GM21528 (cell line): Measurements from ENCODE around the gene BUD23.
A peak's percentile ranks its signal among the peaks of the same experiment; 100 is the strongest.
"Not testable (repeated sequence)": the region's sequence is repeated elsewhere in the genome, so short reads cannot be mapped to it uniquely, and the experiment has no call there.

Source experiments
- ATAC-seq: cut with Tn5 transposase; IDR thresholded peaks from one replicate; pipeline ENCODE4 v1.9.1; 2021; ENCODE audit warnings: mild to moderate bottlenecking, moderate library complexity; ENCODE audit not compliant: unreplicated experiment, low FRiP score

BUD23 gene

DNA sequence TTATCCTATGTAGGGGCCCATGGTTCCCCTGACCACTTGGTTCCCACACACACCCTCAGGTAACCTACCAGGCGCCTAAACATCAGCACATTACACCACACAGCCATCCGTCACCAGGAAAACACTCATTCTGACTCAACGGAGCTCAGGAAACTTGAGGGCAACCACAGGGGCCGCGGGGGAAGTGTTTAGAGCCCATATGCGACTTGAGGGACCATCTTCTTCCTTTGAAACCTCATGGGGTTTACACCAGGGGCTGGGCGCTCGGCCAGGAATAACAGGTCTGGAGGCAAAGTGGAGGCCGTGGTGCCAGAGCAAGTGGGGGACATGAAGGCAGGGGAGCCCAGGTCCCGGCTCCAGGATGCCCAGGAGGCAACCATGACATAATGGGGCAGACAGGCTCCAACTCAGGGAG lies 34.6 kb downstream of the BUD23 start:
- ATAC-seq = no peak

DNA sequence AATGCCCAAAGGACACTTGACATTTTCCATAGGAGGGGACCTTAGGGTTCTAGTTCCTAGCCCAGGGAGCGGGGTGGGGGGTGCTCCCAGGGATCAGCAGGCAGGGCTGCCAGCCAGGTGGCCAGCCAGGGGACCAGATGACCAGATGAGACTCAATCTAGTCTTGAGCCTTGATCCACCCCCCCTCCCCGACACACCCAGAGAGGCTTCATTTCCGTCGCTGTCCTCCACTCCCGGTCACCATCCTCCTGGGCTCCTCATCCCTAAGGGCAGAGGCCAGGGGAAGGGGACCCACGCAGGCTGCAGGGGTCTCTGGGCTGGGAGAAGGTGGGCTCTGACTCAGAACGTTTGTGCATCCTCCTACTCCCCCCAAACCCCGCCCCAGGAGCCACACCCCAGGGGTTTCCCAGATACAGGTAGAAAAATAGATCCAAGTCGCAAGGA lies 35.1 kb downstream of the BUD23 start:
- no peak for ATAC-seq

DNA sequence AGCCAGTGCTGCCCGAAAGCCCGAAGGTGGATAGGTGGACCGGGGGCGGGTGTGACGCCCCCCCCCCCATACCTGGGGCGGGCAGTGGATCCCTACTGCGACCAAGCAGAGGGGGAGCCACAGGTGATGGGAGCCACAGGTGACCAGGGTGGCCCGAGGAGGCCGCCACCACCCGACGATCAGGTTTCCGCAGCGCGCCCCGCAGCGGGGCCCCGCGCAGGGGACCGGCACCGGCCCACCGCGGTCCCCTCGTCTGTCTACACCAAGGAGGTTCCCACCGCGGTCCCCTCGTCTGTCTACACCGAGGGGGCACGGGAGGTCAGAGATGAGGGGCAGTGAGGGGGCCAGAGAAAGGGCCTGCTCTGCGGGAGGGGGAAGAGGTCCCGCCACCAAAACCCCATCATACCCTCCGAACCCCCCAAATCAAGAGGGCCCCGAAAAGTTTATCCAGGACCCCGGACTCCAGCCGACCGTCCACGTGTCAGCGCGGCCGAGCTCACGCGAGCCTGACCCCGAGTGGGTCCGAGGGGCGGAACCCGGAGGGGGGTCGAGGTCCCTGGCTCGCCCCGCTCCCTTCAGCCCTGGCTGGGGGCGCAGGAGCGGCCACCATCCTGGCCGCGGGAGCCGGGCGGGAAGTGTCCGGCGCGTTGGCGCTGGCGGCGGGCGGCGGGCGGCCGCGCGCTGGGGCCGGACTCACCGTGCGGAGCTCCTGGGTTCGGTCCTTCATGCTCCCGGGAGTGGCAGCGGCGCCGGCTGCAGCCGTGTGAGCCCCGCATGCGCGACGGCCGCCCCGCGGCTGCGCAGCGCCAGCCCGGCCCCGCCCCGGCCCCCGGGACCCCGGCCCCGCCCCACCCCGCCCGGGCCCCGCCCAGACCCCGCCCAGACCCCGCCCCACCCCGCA lies 35.8 kb downstream of the BUD23 start, which contains the start of gene STX1A:
STX1A (minus strand) TSS at position 765 of the 901 bp plus-strand sequence; CDS start at position 727, 38 bp downstream.
- peak; percentile 52 for ATAC-seq

DNA sequence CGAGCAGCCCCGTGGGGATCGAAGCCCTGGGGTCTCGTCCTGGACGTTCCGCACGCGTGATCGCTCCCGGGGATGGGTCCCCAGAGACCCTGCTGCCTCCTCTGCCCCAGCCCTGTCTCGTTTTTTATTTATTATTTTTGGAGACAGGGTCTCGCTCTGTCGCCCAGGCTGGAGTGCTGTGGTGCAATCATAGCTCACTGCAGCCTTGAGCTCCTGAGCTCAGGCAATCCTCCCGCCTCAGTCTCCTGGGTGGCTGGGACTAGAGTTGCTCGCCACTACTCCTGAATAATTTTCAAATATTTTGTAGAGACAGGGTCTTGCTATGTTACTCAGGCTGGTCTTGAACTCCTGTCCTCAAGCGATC lies 36.4 kb downstream of the BUD23 start:
- ATAC-seq = no peak

DNA sequence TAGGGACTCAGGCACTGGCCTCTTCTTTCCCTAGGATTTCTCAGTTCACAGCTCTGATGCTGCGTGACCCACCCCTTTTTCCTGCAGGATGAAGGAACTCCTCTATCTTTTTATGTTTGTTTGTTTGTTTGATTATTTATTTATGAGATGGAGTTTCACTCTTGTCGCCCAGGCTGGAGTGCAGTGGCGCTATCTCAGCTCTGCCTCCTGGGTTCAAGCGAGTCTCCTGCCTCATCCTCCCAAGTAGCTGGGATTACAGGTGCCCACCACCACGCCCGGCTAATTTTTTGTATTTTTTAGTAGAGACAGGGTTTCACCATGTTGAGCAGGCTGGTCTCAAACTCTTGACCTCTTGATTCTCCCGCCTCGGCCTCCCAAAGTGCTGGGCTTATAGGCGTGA lies 37.0 kb downstream of the BUD23 start:
- ATAC-seq = not testable (repeated sequence)

DNA sequence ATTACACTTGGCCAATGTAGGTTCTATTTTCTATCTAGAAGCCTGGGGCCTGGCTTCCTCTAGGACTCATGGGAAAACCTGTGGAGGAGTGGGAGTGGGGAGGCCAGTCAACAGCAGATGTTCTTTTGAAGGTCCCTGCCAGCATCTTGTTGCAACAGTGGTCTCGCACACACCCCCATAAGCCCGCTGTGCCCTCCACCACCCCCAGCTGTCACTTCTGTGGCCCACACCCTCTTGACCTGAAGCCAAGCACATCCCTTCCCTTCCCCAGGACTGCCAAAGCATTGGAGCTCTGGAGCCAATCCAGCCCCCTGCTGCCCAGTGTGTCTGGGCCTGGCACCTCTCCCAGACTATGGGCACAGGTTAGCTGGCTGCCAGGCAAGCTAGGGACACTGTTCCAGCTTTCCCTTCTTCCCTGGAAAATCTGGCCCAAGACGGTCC lies 38.0 kb downstream of the BUD23 start:
- ATAC-seq = no peak

DNA sequence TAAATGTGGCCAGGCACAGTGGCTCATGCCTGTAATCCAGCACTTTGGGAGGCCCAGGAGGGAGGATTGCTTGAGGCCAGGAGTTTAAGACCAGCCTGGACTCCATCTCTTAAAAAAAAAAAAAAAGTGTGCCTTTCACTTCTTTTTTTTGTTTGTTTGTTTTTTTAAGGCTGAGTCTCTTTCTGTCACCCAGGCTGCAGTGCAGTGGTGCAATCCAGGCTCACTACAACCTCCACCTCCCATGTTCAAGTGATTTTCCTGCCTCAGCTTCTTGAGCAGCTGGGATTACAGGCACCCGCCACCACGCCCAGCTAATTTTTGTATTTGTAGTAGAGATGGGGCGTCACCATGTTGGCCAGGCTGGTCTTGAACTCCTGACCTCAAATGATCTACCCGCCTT lies 38.8 kb downstream of the BUD23 start:
- ATAC-seq = not testable (repeated sequence)

DNA sequence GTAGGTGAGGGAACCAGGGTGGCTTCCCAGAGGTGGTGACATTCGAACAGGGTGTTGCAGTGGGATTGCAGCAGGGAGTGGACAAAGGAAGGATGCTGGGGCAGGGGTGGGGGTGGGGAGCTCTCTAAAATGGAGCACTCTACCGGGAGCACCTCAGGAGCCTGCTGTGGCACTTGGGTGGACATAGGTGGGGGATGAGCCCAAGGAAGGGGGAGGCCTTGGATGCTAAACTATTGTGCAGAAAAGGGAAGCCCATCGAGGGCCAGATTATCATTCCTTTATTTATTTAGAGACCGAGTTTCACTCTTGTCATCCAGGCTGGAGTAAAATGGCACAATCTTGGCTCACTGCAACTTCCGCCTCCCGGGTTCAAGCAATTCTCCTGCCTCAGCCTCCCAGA lies 39.4 kb downstream of the BUD23 start:
- ATAC-seq = no peak

DNA sequence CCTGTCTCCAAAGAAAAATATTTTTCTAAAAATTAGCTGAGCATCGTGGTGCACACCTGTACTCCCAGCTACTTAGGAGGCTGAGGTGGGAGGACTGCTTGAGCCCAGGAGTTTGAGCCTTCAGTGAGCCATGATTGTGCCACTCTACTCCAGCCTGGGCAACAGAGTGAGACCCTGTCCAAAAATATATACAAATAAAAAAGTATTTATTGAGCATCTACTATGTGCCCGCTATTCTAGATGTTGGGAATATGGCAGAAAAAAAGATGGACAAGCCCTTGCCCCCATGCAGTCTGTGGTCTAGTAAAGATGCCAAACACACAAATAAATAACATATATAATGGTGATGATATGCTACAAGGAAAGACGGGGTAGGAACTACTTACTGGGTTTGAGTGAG lies 40.4 kb downstream of the BUD23 start:
- ATAC-seq = no peak

DNA sequence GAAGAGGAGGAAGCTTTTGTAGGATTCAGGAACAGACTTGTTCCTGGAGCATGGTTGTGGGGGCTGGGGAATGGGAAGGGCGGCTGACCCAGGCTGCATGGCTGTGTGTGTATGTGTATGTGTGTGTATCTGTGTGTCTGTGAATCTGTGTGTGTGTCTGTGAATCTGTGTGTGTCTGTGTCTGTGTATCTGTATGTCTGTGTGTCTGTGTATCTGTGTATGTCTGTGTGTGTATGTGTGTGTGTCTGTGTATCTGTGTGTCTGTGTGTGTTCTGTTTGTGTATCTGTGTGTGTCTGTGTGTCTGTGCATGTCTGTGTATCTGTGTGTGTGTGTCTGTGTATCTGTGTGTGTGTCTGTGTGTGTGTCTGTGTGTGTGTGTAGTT lies 42.7 kb downstream of the BUD23 start:
- peak; percentile 38 for ATAC-seq

DNA sequence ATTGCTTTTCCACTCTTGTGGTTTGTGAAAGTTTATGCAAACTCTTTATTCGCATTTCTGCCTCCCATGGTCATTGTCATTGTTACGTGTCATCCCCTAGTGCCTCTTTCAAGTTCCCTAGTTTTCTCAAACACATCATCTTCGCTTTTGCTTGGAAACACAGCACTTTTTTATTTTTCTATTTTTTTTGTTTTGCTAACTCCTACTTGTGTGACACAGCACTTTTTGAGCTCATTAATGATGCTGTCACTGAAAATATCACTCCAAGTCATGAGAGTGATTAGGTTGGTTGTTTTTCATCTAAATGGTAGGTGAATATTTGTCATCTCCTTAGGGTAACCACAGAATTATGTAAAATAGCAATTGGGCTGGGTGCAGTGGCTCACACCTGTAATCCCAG lies 44.6 kb downstream of the BUD23 start:
- no peak for ATAC-seq

DNA sequence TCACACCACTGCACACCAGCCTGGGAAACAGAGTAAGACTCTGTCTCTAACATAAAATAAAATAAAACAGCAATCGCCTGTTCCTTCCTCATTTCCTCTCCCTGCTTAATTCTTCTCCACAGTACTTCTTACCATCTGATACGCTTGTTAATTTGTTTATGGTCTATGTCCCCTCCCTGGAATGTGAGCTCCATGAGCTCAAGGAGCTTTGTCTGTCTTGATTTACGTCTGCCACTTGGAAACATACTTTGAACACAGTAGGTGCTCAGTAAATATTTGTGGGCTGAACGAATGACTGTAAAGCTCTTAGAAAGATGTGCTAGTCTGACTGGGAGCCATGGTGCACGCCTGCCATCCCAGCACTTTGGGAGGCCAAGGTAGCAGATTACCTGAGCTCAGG lies 45.2 kb downstream of the BUD23 start:
- no peak for ATAC-seq

DNA sequence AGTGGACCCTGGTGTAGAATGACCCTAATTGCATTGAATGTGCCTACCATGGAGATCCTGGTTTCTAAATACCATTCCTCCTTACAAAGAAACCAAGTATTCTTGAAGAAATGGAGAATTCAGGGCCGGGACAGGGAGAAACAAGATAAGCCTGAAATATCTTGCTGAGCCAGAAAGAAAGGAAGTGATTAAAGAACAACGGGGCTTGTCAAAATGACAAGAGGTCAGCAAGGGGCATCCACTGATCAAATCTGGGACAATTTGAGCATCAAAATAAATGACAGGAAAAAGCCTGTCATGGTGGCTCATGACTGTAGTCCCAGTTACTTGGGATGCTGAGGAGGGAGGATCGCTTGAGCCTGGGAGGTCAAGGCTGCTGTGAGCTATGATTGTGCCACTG lies 47.1 kb downstream of the BUD23 start:
- no peak for ATAC-seq

DNA sequence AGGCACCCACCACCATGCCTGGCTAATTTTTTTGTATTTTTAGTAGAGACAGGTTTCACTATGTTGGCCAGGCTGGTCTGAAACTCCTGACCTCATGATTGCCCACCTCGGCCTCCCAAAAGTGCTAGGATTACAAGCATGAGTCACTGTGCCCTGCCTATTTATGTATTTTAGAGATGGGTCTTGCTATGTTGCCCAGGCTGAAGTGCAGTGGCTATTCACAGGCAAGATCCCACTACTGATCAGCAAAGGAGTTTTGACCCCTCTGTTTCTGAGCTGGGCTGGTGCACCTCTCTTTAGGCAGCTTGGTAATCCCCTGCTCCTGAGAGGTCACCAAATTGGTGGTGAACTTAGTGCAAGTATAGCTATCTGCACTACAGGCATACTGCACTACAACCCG lies 49.0 kb downstream of the BUD23 start:
- no peak for ATAC-seq

DNA sequence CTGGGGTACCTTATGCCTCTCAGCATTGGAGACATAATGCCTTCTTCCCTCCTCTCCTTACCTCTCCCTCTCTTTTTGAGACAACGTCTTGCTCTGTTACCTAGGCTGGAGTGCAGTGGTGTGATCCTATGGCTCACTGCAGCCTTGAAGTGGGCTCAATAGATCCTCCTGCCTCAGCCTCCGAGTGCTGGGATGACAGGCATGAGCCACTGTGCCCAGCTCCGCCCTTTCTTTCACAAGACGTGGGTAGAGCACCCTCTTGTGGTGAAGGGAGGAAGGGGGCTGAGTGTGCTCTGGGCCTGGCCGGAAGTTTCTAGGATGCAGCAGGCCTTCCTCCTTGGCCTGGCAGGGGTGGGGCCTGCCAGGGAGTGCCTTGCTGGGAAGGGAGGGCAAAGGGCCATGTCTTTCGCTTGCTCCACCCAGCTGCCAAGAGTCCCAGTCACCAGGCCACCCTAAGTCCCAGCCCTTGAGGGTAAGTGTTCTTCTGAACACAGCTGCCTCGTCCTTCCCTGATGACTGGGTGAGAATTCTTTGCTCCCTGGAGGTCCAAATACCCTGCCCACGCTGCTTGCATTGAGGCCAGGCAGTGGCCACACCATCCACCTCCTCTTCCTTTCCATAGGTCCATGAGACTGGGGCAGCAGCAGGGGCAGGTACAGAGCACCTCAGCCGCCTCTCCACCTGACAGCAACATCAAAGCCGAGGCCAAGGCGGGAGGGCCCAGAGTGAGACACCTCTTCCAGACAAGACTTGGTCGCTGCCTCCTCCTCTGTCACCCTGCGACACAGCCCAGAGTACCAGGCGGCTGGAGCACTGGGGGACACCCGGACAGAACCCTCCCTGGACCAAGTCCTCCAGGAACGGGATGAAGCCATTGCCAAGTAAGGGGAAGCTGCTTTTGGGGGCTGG lies 51.5 kb downstream of the BUD23 start:
- no peak for ATAC-seq

DNA sequence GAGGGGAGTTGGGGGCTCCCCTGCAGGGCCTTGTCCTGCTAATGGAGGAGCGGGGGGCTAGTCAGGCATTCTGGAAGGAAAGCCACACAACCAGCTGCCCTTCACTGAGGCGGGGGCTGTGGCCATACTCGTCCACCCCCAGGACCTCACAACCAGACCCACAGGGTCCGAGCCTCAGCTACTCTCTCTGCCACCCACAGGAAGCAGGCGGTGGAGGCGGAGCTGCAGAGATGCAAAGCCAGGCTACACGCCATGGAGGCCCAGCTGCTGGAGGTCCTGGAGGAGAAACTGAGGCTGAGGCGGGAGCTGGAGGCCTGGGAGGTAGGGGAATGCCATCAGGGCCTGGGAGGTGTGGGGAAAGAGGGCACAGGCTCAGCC lies 52.1 kb downstream of the BUD23 start:
- no peak for ATAC-seq

DNA sequence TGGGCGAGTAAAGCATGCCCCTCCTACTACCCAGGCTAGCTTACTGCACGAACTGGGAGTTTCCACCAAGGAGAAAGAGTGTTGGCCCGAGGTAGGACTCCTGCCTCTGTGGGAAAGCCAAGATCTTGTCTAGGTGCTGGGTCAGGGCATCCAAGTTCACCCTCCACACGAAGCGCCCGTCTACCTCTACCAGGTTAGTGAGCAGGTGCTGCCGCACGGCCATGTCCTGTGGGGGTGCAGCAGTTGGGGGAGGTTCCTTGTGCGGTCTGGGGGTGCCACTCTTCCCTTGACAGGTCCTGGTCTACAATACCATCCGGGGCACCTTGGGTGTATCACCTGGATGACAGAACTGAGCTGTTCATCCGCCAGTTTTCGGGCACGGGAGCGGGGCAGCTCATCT lies 53.5 kb downstream of the BUD23 start:
- ATAC-seq = no peak

DNA sequence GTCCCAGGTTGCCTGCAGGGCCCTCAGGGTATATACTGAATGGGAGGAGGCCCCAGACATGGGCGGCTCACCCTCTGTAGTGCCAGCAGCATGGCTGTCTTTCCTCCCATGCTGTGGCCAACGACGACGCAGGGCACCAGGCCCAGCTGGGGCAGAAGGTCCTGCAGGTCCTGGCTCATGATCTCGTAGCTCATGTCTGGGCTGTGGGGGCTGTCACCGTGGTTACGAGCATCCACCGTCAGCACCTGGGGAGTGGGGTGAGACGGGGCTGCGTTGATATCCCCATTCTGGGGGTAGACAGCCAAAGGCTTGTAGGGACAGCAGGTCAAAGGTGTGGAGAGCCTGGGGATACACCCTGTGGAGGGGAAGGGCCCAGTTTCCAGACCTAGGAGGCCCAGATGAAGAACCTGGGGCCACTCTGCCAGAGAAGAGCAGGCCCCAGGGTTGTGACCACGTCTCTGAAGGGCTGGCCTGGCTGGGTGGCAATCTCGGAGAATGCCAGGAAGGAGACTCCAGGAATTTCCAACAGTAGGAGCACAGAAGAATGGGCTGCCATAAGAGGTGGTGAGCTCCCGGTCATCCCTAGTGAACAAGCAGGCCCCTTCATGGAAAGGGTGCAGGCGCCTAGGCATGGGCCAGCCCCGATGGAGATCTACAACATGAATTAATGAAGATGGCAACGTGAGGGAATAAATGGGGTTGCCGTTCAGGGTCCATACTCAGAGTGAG lies 54.3 kb downstream of the BUD23 start:
- no peak for ATAC-seq

DNA sequence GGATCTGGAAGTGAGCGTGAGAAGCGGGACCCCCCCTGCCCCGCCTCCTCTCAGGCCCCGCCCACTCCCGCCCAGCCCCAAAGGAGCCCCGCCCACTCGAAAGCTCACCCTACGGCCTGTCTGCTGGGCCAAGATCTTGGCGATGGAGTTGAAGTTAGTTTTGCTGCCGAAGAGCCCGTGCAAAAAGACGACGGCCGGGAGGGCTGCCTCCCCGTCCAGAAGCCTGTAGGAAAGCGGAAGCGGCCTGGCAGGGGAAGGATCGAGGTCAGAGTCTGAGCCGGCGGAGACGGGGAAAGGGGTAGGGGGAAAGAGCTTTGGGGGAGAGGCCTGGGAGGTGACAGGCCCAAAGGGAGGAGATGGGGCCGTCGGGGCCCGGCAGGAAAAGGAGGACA lies 54.8 kb downstream of the BUD23 start:
- ATAC-seq = peak; percentile 13

DNA sequence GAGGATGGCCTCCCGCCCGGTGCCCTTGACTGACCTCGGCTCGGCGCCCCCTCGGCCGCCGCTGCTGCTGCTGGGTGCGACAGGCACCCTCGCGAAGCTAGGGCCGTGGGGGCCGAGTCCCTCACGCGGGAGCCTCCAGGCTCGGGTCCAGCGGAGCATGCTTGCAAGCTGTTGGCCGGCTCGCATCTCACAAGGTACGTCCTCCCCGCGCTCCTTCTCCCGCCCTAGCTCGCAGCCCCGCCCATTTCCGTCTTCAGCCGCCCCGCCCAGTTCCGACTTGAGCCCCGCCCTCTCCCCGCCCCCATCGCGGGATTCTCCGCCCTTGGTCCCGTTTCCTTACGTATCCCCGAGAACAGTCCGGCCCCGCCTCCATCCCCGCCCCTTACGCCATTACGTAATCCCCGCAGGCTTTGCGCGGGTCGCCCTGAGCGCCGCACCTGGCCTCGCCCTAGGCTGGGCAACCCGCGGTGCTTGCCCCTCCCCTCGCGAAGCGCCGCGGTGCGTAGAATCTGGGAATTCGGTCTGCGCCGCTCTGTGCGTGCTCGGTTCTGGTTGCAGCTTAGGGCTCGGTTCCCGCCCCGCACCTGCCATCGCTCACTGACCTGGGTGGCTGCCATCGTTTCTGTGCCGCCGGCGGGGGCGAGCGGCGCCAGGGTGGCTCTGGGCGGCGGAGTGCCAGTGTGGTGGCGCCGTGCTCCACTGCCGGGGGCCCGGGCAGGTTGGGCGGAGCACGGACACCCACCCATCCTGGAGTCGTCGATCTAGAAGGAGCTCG lies 55.4 kb downstream of the BUD23 start, which contains the start of gene ABHD11:
ABHD11 (minus strand) TSS at position 191 of the 775 bp plus-strand sequence; CDS start at position 159, 32 bp downstream.
- peak; percentile 82 for ATAC-seq
